GM18873 (cell line): ENCODE results near the gene SPINT3.

Experiments used
- ATAC-seq: cut with Tn5 transposase; IDR thresholded peaks from one replicate; pipeline ENCODE4 v1.9.1; 2021; ENCODE audit warnings: mild to moderate bottlenecking, moderate library complexity, moderate number of reproducible peaks; ENCODE audit not compliant: unreplicated experiment, low FRiP score

SPINT3 gene

DNA sequence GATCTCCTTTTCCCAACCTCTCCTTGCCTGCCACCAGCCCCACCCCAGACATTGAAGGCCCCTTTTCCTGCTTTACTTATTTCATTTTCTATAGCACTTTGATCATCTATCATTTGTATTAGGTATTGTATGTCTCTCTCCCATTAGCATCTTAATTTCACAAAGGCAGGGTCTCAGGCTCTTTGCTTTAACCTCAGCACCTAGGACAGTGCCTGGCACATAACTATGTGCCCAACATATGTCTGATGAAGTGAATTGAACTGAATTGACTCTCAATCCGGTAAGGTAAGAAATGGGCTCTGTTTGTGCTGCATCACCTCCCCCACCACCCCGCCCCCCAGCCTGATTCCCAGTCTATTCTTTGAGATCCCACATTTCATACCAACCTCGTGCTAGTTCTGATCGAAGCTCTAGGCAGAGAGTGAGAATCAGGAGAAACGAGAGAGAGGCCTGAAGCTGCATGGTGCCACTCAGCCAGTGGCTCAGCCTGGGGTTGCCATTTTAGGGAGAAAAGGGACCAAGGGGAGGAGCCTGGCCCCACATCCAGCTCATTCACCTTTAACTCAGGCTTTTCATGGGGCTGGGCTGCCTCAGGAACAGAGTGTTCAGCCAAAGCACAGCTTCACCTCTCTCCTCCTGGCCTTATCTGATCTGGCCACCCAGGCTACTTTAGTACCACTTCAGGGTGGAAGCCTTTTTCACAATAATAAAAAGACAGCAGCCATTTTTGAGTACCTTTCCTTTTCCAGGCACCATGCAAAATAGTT, at the start of gene SPINT3:
Gene SPINT3, minus strand, starts transcription at position 476 of the 767 bp plus-strand sequence. Its CDS starts 14 bp downstream, at position 462.
- ATAC-seq, result no peak

- no peak for ATAC-seq
These were observed 49.4 kb upstream of the SPINT3 start for GRCh38 chr20:45564760-45565276.

GRCh38 chr20:45555198-45555597, 39.8 kb upstream of the SPINT3 start:
- no peak for ATAC-seq

DNA sequence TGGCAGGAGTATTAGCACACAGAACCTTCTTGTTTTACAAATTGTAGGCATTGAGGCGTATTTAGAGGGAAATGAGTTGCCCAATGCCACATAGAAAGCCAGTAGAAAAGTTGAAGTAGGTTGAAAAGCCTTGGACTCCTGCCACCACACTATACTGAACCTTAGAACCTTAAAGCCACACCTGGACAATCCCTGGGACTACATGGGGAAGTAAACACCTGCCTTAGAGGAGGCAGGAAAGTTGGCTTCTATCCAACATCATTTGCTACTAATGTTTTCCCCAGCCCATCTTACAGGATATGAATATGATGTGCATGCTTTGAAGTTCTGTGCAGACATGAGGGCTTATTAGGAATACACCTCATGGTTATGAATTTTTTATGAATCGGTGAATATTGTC, 37.0 kb upstream of the SPINT3 start:
- ATAC-seq, result no peak

DNA sequence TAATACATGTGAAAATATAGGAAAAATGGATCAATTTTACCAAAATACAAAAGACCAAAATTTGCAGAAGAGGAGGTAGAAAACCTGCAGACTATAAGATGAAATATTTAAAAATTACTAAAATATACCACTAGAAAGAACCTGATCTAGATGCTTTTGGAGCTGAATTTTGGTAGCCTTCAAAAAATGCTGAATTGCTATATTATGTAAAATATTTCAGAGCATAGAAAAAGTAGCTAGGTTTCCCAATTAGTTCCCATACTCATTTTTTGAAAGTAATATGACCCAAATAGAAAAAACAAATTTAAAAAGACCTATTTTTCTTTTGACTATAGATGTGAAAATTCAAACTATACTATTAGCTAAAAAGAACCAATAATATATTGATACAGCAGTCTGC, 35.3 kb upstream of the SPINT3 start:
- ATAC-seq, result no peak

DNA sequence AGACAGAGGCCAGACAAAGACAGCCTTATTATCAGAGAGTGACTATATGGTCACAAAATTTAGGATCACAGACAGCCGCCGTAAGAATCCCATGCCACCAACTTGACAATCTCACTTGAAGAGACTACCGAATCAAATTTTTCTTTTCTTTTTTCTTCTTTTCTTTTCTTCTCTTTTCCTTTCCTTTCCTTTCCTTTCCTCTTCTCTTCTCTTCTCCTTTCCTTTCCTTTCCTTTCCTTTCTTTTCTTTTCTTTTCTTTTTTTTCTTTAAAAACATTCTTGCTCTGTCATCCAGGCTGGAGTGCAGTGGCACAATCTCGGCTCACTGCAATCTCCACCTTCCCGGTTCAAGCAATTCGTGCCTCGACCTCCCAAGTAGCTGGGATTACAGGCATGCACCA, 33.0 kb upstream of the SPINT3 start:
- ATAC-seq, result no peak

- ATAC-seq, result no peak
These were observed 31.9 kb upstream of the SPINT3 start, which contains the start of gene EPPIN for GRCh38 chr20:45547206-45547770. Gene EPPIN (minus strand): TSS chr20:45547401. CDS start chr20:45547357, 44 bp downstream.

GRCh38 chr20:45545754-45546453, 30.5 kb upstream of the SPINT3 start:
- ATAC-seq, result no peak

DNA sequence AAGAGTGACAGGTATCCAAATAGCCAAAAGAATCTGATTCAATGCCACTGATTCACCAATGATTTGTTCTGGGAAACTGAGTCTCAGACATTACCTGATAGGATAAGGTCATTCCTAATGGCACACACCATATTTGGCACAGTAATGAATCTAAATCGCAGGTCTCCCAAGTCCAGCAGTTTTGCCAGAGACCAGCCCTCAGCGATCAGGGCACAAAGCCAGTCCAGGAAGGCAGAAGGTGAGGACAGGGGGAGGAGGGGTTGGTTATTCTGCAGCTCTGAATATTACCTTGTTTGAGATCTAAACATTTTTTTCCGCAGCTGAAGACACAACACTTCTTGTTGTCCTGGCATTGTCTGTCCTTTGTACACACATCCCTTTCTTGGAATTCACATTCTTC, 29.9 kb upstream of the SPINT3 start:
- ATAC-seq, result no peak

DNA sequence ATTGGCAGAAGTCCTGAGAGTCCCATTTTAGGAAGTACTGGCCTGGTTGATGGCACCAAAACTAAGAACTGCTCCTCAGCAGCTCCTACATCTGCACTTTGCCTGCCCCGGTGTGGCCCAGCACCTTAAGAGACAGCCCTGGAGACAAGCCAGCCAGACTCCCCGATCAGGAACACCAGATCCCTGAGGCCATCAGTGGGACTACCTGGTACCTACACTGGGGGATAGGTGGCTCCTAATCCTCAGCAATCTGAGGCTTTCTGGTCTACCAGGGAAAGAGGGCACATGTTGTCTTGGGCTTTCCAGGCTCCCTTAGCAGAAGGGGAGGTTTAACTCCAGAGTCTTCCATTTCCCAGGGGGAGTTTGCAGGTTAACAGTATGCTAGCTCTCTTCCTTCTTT, 24.0 kb upstream of the SPINT3 start, which contains the start of gene WFDC6:
Gene WFDC6, minus strand, starts transcription at position 101 of the 400 bp plus-strand sequence. Its CDS starts 75 bp downstream, at position 26.
- no peak for ATAC-seq

GRCh38 chr20:45538209-45538799, 22.9 kb upstream of the SPINT3 start:
- no peak for ATAC-seq

DNA sequence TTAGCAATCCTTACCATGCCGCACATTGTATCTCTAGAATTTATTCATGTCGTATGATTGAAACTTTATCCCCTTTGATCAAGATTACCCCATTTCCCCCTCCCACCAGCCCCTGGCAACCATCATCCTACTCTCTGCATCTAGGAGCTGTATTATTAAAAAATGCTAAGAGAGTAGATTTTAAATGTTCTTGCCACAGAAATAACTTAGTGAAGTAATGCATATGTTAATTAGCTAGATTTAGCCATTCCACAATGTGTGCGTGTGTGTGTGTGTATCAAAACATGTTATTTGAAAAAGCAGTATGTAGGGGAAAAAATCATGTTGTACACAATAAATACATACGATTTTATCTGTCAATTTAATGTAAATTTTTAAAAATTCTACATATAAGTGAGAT, 11.9 kb upstream of the SPINT3 start:
- no peak for ATAC-seq

GRCh38 chr20:45523821-45524220, 8.4 kb upstream of the SPINT3 start:
- no peak for ATAC-seq

DNA sequence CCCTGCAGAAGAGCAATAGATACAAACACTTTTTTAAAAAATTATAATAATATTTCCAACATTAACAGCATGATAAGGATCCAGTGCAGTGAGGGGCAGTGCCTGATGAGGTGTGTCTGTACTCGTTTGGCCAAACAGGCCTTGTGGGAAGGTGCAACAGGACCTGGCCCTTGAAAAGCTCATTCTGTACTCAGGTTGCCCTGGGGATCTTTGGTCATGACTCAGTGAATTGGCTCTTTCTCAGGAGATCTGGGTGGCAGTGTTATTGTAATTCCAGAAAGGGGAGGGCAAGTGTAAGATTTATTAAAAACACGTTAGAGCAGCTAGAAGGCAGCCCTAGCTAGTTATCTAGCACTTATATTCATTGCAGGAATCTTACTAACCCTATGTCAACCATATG, 2.9 kb upstream of the SPINT3 start:
- ATAC-seq, result no peak

- ATAC-seq, result no peak
These were observed 5.1 kb downstream of the SPINT3 start for GRCh38 chr20:45510242-45510862.

GRCh38 chr20:45509091-45509490, 6.3 kb downstream of the SPINT3 start:
- no peak for ATAC-seq

DNA sequence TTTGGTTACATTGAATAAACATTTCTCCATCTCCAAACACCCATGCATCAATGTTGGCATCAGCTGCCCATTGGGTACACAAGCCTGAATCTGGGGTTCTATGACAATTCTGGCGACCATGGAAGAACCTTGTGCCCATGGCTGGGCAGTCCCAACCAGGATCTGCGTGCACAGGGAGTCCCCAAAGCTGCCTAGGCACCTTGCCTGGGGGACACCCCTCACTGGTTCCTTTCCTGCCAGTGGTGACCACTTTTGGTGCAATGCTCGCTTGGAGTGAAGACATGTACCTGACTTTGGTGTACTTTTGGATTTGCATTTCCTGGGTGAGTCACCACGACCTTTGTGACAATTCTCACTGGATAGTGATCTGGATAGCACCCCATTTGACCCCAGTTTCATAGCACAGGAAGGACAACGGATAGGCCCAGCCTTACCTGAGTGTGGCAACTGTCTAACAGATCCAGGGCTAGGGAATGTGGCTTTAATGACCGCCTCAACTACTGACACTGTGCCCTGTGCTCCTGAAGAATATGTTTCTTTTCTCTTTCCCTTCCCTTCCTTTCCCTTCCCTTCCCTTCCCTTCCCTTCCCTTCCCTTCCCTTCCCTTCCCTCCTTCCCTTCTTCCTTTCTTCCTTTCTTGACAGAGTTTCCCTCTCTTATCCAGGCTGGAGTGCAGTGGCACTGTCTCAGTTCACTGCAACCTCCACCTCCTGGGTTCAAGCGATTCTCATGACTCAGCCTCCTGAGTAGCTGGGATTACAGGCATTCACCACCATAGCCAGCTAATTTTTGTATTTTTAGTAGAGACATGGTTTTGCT, 7.1 kb downstream of the SPINT3 start:
- no peak for ATAC-seq

DNA sequence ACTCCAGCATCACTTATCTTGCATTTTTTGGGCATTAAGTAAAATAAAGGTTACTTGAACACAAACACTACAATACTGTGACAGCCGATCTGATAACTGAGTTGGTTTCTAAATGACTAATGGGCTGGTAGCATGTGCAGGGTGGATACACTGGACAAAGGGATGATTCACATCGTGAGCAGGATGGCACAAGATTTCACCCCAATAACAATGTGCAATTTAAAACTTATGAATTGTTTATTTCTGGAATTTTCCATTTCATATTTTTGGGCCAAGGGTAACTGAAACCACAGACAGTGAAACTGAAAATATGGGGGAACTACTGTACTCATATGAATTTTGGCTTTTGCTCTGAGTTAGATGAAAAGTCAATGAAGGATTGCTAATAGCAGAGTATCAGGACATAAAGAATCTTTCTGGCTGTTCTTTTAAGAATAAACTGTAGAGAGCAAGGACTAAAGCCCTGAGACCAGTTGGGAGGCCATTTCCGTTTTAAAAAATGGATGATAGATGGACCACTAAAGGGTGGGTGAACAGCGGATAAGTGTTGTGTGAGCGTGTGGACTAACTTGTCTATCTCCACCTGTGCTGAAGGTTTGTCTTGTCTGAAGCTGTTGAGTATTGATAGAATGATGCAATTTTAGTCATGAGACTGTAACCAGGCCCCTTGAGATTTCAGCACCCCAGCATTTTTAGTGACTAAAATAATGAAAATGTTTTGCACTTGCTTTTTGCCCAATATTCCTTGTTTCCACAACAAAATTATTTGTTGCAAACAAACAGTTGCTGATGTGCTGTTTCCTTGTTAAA, 8.2 kb downstream of the SPINT3 start:
- ATAC-seq, result no peak

DNA sequence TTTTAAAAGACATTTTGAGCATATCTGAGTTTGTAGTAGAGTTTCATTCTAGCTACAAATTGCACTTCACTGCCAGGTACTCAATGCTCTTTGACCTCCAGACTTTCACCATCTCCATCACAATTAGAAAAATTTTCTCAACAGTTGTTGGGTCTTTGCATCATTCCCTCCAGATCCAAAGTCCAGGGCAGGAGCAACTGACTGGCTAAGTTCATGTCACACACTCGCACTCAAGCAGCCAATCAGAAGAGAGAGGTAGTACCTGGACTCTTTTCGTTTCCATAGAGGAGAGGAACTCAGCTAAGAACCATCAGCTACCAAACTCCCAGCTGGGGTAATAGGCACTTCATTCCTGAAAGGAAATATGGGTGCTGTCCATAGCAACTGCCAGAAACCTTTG, 9.0 kb downstream of the SPINT3 start:
- no peak for ATAC-seq
